Neural progenitor cell (in vitro differentiated cells): Measurements from ENCODE around the gene ZNF462. TPM values are rescaled to one million over a fixed set of nuclear protein-coding genes. Genes with fewer than 3 reads are reported as not detected.
A peak's percentile ranks its signal among the peaks of the same experiment; 100 is the strongest.

Experiments
- DNase-seq: peaks from one replicate; pipeline ENCODE4 v3.0.0-alpha.2; 2016; ENCODE audit warnings: low spot score
- H2AFZ ChIP-seq: fragments of 200-600 bp; sonication (generic); replicated peaks from 2 replicates; pipeline ENCODE4 v1.6.1; 2016; ENCODE audit warnings: antibody characterized with exemption
- H3F3A ChIP-seq: fragments of 200-600 bp; sonication (generic); 2 replicates; pipeline ENCODE4 v1.6.1; 2016; ENCODE audit warnings: antibody characterized with exemption, low read depth
- H3K27ac ChIP-seq: fragments of 200-600 bp; sonication (generic); 2 replicates; pipeline ENCODE4 v1.5.1; 2016; ENCODE audit warnings: mild to moderate bottlenecking
- H3K27me3 ChIP-seq: fragments of 200-600 bp; sonication (generic); 2 replicates; pipeline ENCODE4 v1.6.1; 2016; ENCODE audit warnings: mild to moderate bottlenecking, moderate library complexity
- H3K36me3 ChIP-seq: fragments of 200-600 bp; sonication (generic); 2 replicates; pipeline ENCODE4 v1.5.1; 2016
- H3K4me1 ChIP-seq: fragments of 200-600 bp; sonication (generic); 2 replicates; pipeline ENCODE4 v1.6.1; 2016; ENCODE audit warnings: mixed run types
- H3K4me2 ChIP-seq: fragments of 200-600 bp; sonication (generic); 2 replicates; pipeline ENCODE4 v1.6.1; 2016
- H3K4me3 ChIP-seq: fragments of 200-600 bp; sonication (generic); 2 replicates; pipeline ENCODE4 v1.5.1; 2016
- H3K79me2 ChIP-seq: fragments of 200-600 bp; sonication (generic); 2 replicates; pipeline ENCODE4 v1.6.1; 2016; ENCODE audit warnings: low read depth
- H3K9ac ChIP-seq: fragments of 200-600 bp; sonication (generic); 2 replicates; pipeline ENCODE4 v1.6.1; 2016
- H3K9me3 ChIP-seq: fragments of 200-600 bp; sonication (generic); 2 replicates; pipeline ENCODE4 v1.5.1; 2016; ENCODE audit warnings: low read depth
- H4K20me1 ChIP-seq: fragments of 200-600 bp; sonication (generic); 2 replicates; pipeline ENCODE4 v1.6.1; 2016; ENCODE audit warnings: low read depth
- H3K27ac Mint-ChIP-seq: 3 replicates; pipeline ENCODE4 v1.8.0; 2021; ENCODE audit warnings: mixed read lengths
- H3K27me3 Mint-ChIP-seq: 2 replicates; pipeline ENCODE4 v1.8.0; 2022; ENCODE audit warnings: low read depth, mild to moderate bottlenecking, inconsistent platforms, moderate library complexity, mixed read lengths; ENCODE audit not compliant: insufficient read depth
- H3K36me3 Mint-ChIP-seq: 3 replicates; pipeline ENCODE4 v1.8.0; 2021; ENCODE audit warnings: mixed read lengths
- H3K4me1 Mint-ChIP-seq: 3 replicates; pipeline ENCODE4 v1.8.0; 2021; ENCODE audit warnings: mixed read lengths
- H3K4me3 Mint-ChIP-seq: 3 replicates; pipeline ENCODE4 v1.8.0; 2021; ENCODE audit warnings: mild to moderate bottlenecking, moderate library complexity, mixed read lengths
- H3K9me3 Mint-ChIP-seq: 3 replicates; pipeline ENCODE4 v1.8.0; 2020; ENCODE audit warnings: mixed read lengths
- EZH2 ChIP-seq: fragments of 200-600 bp; sonication (generic); IDR thresholded peaks from 2 replicates; pipeline ENCODE4 v1.6.1; 2017; ENCODE audit warnings: antibody characterized with exemption, mild to moderate bottlenecking, moderate library complexity
- EZH2phosphoT487 ChIP-seq: fragments of 200-600 bp; sonication (generic); IDR thresholded peaks from 2 replicates; pipeline ENCODE4 v1.6.1; 2017; ENCODE audit warnings: antibody characterized with exemption
- total RNA-seq: library from RNA; depleted of rRNA; stranded (reverse); fragments of >200 nt; gene quantifications from 2 replicates; pipeline ENCODE4 v1.2.3, GENCODE V29; 2015; ENCODE audit warnings: low replicate concordance
- TF ChIP-seq, protein P1 (sequence below): fragments of 200-600 bp; sonication (generic); IDR thresholded peaks from 2 replicates; pipeline ENCODE4 v1.5.1; 2017; ENCODE audit warnings: antibody characterized with exemption, mild to moderate bottlenecking

The ZNF462 gene
- total RNA-seq, 1 donor from 2014 or later: 81.8 TPM

DNA sequence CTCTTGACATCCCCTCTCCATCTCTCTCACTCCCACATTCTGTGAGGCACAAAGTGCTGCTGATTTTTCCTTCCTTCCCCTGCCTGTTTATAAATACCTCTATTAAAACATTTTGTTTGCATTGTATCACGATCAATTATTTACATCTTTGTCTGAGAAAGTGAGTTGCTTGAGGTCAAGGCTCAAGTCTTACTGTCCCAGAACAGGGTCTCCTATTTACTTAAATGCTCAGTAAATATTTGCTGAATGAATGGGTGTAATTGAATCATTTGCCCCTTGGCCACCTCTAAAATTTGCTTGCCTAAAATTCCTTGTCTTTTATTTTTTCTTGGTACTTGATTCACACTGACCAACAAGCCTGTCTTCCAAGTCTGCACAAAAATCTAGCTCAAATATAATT, 103.5 kb downstream of the ZNF462 start:
- H3F3A ChIP-seq: peaks cover 13% of the 10 kb centered on the region
- Mint-ChIP-seq H3K9me3 (no peaks in the 10 kb centered on the region), H3K27ac (no peak overlapping the region), H3K4me1 (peaks cover 31% of the 10 kb centered on the region), H3K4me3 (no peak overlapping the region), H3K27me3 (no peaks in the 10 kb centered on the region), H3K36me3 (peaks cover 58% of the 10 kb centered on the region)
- H3K9me3 ChIP-seq: no peaks in the 10 kb centered on the region
- peaks cover 45% of the 10 kb centered on the region for H4K20me1 ChIP-seq
- peaks cover 40% of the 10 kb centered on the region for H3K4me1 ChIP-seq
- H3K9ac ChIP-seq: no peak overlapping the region
- H3K27me3 ChIP-seq: no peaks in the 10 kb centered on the region
- H3K27ac ChIP-seq: peak overlapping the region; percentile 58
- TF ChIP-seq EZH2 (no peak), EZH2phosphoT487 (no peak)
- TF ChIP-seq, protein P1, sequence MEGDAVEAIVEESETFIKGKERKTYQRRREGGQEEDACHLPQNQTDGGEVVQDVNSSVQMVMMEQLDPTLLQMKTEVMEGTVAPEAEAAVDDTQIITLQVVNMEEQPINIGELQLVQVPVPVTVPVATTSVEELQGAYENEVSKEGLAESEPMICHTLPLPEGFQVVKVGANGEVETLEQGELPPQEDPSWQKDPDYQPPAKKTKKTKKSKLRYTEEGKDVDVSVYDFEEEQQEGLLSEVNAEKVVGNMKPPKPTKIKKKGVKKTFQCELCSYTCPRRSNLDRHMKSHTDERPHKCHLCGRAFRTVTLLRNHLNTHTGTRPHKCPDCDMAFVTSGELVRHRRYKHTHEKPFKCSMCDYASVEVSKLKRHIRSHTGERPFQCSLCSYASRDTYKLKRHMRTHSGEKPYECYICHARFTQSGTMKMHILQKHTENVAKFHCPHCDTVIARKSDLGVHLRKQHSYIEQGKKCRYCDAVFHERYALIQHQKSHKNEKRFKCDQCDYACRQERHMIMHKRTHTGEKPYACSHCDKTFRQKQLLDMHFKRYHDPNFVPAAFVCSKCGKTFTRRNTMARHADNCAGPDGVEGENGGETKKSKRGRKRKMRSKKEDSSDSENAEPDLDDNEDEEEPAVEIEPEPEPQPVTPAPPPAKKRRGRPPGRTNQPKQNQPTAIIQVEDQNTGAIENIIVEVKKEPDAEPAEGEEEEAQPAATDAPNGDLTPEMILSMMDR: no peak
- H3K79me2 ChIP-seq: peaks cover 92% of the 10 kb centered on the region
- no peaks in the 10 kb centered on the region for H3K36me3 ChIP-seq
- no peak overlapping the region for H2AFZ ChIP-seq
- H3K4me2 ChIP-seq: no peak overlapping the region
- DNase-seq: no peak
- H3K4me3 ChIP-seq: no peak overlapping the region

DNA sequence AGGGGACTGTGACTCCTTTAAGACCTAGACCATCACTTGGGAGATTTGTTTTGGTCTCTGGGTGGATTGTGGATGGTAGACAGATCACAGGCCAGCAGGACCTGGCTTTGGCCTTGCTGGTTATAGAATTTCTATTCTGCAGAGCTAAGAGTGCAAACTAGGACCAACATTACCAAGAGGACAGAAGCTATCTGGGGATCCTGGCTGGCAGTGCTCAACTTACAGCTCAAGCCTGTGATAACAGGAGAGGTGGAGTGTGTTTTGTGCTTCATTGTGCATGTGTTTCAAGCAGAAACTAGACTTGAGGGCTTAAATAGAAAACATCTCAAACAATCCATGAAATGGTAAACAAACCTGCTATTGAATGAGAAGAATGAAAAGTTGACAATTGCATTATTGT, 106.7 kb downstream of the ZNF462 start:
- Histone ChIP-seq H3K4me2 (peak overlapping the region; percentile 0), H3K4me3 (no peak overlapping the region), H3F3A (peaks cover 13% of the 10 kb centered on the region), H3K9me3 (no peaks in the 10 kb centered on the region), H2AFZ (no peak overlapping the region), H3K79me2 (peaks cover 68% of the 10 kb centered on the region), H3K36me3 (peaks cover 8% of the 10 kb centered on the region), H3K9ac (no peak overlapping the region), H3K27ac (peak overlapping the region; percentile 3), H4K20me1 (peaks cover 51% of the 10 kb centered on the region), H3K27me3 (no peaks in the 10 kb centered on the region), H3K4me1 (peaks cover 40% of the 10 kb centered on the region)
- no peak overlapping the region for H3K4me3 Mint-ChIP-seq
- no peaks in the 10 kb centered on the region for H3K27me3 Mint-ChIP-seq
- H3K36me3 Mint-ChIP-seq: peaks cover 61% of the 10 kb centered on the region
- H3K27ac Mint-ChIP-seq: peak overlapping the region; percentile 95
- TF ChIP-seq, protein P1: no peak
- TF ChIP-seq EZH2phosphoT487: no peak
- TF ChIP-seq EZH2: no peak
- H3K4me1 Mint-ChIP-seq: peaks cover 25% of the 10 kb centered on the region
- H3K9me3 Mint-ChIP-seq: no peaks in the 10 kb centered on the region
- peak; percentile 28 for DNase-seq

DNA sequence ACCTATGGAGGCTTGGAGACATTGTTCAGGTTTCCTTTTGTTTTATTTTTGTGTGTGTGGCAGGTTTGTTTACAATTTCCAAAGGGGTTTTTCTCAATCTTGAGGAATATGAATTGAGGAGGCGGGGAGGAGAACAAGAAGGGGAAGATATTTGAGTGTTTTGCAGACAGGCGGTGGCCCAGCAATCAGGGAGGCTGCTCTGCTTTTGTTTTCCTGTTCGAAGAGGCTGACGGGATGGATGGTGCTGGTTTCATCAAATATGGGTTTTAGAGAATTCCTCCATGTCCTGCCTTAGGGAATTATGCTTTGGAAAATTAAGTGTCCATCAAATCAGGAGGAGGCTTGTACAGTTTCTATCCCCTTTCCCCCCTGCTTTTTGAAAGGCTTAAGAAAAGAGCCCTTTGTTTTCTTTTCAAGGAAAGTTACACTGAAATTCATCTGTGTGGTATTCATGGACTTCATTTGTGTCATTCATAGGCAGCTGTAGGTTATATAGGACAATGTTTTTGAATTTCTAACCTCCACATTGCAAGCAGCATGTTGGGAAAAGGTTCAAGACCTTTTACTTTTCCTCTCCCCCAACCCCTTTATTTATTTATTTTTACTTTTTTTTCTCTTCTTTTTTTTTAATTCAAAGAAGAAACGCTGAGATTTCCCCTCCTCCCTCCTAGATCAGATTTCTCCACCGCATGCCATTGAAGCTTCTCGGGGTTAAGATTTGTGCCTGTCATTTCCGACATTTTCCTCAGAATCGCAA, 107.4 kb downstream of the ZNF462 start:
- H3K4me1 Mint-ChIP-seq: peaks cover 25% of the 10 kb centered on the region
- H3K4me2 ChIP-seq: peak overlapping the region; percentile 0

More for the DNA sequence above, 107.4 kb downstream of the ZNF462 start:
- no peaks in the 10 kb centered on the region for H3K9me3 ChIP-seq
- no peaks in the 10 kb centered on the region for H3K9me3 Mint-ChIP-seq
- H3K4me1 ChIP-seq: peaks cover 40% of the 10 kb centered on the region
- no peak overlapping the region for H3K9ac ChIP-seq
- TF ChIP-seq, protein P1: no peak
- no peak for TF ChIP-seq EZH2
- TF ChIP-seq EZH2phosphoT487: no peak
- H4K20me1 ChIP-seq: peaks cover 51% of the 10 kb centered on the region
- peak overlapping the region; percentile 61 for H3K27ac ChIP-seq
- peaks cover 13% of the 10 kb centered on the region for H3F3A ChIP-seq
- H3K36me3 ChIP-seq: peaks cover 8% of the 10 kb centered on the region
- H3K4me3 Mint-ChIP-seq: peak overlapping the region; percentile 15
- no peak overlapping the region for H3K4me3 ChIP-seq
- peaks cover 62% of the 10 kb centered on the region for H3K79me2 ChIP-seq
- peak overlapping the region; percentile 95 for H3K27ac Mint-ChIP-seq
- H2AFZ ChIP-seq: no peak overlapping the region
- H3K27me3 Mint-ChIP-seq: no peaks in the 10 kb centered on the region
- no peaks in the 10 kb centered on the region for H3K27me3 ChIP-seq
- peaks cover 62% of the 10 kb centered on the region for H3K36me3 Mint-ChIP-seq
- DNase-seq: no peak
